ENCODE measurements around the gene RGS6. TPM values are rescaled to one million over a fixed set of nuclear protein-coding genes. Genes with fewer than 3 reads are reported as not detected.

Gene RGS6
- total RNA-seq, 1 experiment from 2014 or later, result not detected

DNA sequence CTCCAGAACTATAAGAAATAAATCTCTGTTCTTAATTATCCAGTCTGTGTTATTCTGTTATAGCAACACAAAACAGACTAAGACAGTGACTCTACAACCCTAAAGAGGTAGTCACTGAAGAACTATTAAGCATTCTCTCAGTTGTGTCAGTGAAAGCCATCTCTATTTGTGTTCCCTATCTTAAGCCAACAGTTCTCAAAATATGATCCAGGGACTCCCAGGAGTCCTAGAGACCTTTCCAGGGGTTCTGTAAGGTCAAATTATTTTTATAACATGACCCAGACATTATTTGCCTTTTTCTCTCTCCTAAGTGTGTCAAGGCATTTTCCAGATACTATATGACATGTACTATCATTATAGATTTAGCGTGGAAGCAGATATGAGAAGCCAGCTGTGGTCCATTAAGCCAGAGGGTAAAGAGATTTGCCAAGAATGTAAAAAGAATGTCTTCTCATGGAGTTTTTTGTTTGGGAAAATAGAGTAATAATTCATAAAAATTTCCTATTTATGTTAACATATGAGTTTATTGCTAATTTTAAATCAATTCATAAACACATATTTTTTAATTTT is 315.8 kb downstream of the RGS6 start:
- H3K4me3 Mint-ChIP-seq (ENCODE audit: unreplicated experiment), result no peak overlapping the region
- intact Hi-C loops (cut with micrococcal nuclease), result no loop called here
- TF ChIP-seq, protein P1, sequence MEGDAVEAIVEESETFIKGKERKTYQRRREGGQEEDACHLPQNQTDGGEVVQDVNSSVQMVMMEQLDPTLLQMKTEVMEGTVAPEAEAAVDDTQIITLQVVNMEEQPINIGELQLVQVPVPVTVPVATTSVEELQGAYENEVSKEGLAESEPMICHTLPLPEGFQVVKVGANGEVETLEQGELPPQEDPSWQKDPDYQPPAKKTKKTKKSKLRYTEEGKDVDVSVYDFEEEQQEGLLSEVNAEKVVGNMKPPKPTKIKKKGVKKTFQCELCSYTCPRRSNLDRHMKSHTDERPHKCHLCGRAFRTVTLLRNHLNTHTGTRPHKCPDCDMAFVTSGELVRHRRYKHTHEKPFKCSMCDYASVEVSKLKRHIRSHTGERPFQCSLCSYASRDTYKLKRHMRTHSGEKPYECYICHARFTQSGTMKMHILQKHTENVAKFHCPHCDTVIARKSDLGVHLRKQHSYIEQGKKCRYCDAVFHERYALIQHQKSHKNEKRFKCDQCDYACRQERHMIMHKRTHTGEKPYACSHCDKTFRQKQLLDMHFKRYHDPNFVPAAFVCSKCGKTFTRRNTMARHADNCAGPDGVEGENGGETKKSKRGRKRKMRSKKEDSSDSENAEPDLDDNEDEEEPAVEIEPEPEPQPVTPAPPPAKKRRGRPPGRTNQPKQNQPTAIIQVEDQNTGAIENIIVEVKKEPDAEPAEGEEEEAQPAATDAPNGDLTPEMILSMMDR (IDR thresholded peaks at IDR 0.05; ENCODE audit: unreplicated experiment), result no peak
- BruUV-seq (replicated peaks), result no TSS peak
- H3K27ac Mint-ChIP-seq (ENCODE audit: low read depth, unreplicated experiment), result no peak overlapping the region
- no peak for DNase-seq (ENCODE audit: unreplicated experiment)
- H3K9me3 Mint-ChIP-seq (ENCODE audit: unreplicated experiment), result no peaks in the 10 kb centered on the region
- CTCF ChIA-PET, result no interaction called here
- no peaks in the 10 kb centered on the region for H3K4me1 Mint-ChIP-seq (ENCODE audit: insufficient read depth, unreplicated experiment)
- POLR2A ChIA-PET, result no interaction called here
- peaks cover 41% of the 10 kb centered on the region for H3K27me3 Mint-ChIP-seq (ENCODE audit: insufficient read depth, unreplicated experiment)
- no peaks in the 10 kb centered on the region for H3K36me3 Mint-ChIP-seq (ENCODE audit: insufficient read depth, unreplicated experiment)

DNA sequence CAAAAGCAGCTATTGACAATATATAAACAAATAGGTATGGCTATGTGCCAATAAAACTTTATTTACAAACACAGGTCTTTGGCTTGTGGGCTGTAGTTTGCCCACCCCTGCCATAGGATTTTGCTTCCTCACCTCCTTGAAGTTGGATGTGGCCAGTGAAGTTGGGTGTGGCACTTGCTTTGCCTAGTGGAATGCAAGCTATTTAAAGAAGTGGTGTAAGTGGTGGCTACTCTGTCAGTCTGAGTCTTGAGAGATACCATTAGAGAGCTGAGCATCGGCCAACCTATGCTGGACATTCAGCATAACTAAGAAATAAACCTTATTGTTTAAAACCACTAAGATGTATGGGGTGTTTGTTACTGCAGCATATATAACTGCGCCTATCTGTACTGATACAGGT is 321.3 kb downstream of the RGS6 start:
- ChIA-PET POLR2A (no interaction called here), CTCF (interaction anchor here (0.5 kb wide), 1 partner anchor 9 kb away, joined by 3 read pairs; no protein-coding TSS in a partner anchor)
- Mint-ChIP-seq H3K36me3 (ENCODE audit: insufficient read depth, unreplicated experiment) (no peaks in the 10 kb centered on the region), H3K4me3 (ENCODE audit: unreplicated experiment) (no peak overlapping the region), H3K27ac (ENCODE audit: low read depth, unreplicated experiment) (no peak overlapping the region), H3K4me1 (ENCODE audit: insufficient read depth, unreplicated experiment) (no peaks in the 10 kb centered on the region), H3K9me3 (ENCODE audit: unreplicated experiment) (peaks cover 8% of the 10 kb centered on the region), H3K27me3 (ENCODE audit: insufficient read depth, unreplicated experiment) (peaks cover under 1% of the 10 kb centered on the region)
- DNase-seq (ENCODE audit: unreplicated experiment), result no peak
- intact Hi-C loops (cut with micrococcal nuclease), result no loop called here
- TF ChIP-seq, protein P1 (IDR thresholded peaks at IDR 0.05; ENCODE audit: unreplicated experiment), result no peak
- no TSS peak for BruUV-seq (replicated peaks)

DNA sequence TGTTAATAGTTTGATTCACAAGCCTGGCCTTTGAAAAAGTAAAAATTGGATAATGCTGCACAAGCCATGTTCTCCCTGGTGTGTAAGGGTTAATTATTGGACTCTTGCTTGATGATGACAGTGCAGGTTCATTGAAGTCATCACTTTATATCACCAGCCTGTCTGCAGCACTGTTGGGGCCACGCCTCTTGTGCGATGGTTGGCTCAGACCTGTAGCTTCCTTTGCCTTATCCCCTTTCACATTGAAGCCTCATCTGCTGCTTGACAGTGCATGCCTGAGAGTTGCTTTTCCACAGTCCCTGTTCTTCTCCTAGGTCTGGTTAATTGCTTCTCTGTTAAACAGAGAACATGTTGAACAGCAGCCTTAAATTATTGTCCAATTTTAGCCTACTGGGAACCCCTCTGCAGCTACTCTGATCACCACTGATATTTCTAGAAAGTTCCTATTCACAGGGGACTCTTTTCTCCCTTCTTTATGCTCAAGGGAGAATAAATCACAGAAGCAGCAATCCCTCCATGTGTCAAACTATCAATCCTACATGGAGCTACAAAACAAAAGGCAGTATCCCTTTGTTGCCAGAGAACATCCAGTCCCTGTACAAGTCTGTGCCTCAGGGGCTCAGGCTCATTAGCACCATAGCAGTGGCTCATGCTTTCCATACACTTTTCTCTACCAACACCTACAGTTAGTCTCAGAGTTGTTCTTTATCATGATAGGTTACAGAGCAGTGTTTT is 322.1 kb downstream of the RGS6 start:
- H3K4me1 Mint-ChIP-seq (ENCODE audit: insufficient read depth, unreplicated experiment), result no peaks in the 10 kb centered on the region
- no TSS peak for BruUV-seq (replicated peaks)
- no peak for DNase-seq (ENCODE audit: unreplicated experiment)
- TF ChIP-seq, protein P1 (IDR thresholded peaks at IDR 0.05; ENCODE audit: unreplicated experiment), result no peak
- POLR2A ChIA-PET, result no interaction called here
- H3K27ac Mint-ChIP-seq (ENCODE audit: low read depth, unreplicated experiment), result no peak overlapping the region
- CTCF ChIA-PET, result interaction anchor here (0.6 kb wide), 1 partner anchor 555 kb away, joined by 3 read pairs; no protein-coding TSS in a partner anchor
- intact Hi-C loops (cut with micrococcal nuclease), result no loop called here
- no peaks in the 10 kb centered on the region for H3K36me3 Mint-ChIP-seq (ENCODE audit: insufficient read depth, unreplicated experiment)
- no peak overlapping the region for H3K4me3 Mint-ChIP-seq (ENCODE audit: unreplicated experiment)
- H3K27me3 Mint-ChIP-seq (ENCODE audit: insufficient read depth, unreplicated experiment), result no peaks in the 10 kb centered on the region
- H3K9me3 Mint-ChIP-seq (ENCODE audit: unreplicated experiment), result peaks cover 8% of the 10 kb centered on the region

DNA sequence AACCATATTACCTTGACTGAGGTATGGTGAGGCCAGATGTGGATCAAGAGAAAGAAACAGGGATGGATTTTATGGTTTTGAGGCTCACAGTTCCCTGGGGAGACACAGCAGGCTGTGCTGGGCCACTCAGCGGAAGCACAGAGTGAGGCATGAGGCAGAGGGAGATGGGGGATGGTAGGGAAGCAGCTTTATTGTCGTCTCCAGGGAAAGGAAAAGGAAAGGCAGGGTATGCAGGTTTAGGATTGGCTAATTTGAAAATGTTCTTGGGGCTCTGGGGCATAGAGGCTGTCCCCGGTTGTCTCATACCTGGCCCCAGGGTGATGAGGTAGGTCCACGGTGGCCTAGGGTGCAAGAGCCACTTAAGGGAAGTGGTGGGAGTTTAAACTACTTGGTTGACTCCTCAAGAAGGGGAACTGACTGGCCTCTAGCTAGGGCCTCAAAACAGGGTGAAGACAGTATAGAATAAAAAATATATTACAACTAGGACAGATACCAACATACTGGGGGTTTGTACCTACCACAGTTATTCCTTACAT is 322.8 kb downstream of the RGS6 start:
- no peaks in the 10 kb centered on the region for H3K36me3 Mint-ChIP-seq (ENCODE audit: insufficient read depth, unreplicated experiment)
- no peaks in the 10 kb centered on the region for H3K27me3 Mint-ChIP-seq (ENCODE audit: insufficient read depth, unreplicated experiment)
- DNase-seq (ENCODE audit: unreplicated experiment), result no peak
- ChIA-PET CTCF (interaction anchor here (0.6 kb wide), 3 partner anchors 17 to 608 kb away, joined by 3 to 4 read pairs (median 3); no protein-coding TSS in a partner anchor), POLR2A (no interaction called here)
- no peak overlapping the region for H3K4me3 Mint-ChIP-seq (ENCODE audit: unreplicated experiment)
- peaks cover 9% of the 10 kb centered on the region for H3K9me3 Mint-ChIP-seq (ENCODE audit: unreplicated experiment)
- BruUV-seq (replicated peaks), result no TSS peak
- TF ChIP-seq, protein P1 (IDR thresholded peaks at IDR 0.05; ENCODE audit: unreplicated experiment), result no peak
- no peak overlapping the region for H3K27ac Mint-ChIP-seq (ENCODE audit: low read depth, unreplicated experiment)
- intact Hi-C loops (cut with micrococcal nuclease), result no loop called here
- H3K4me1 Mint-ChIP-seq (ENCODE audit: insufficient read depth, unreplicated experiment), result no peaks in the 10 kb centered on the region

All from MCF 10A (cell line).